ENCODE results near the gene FOXP1.

- TF ChIP-seq CTCF (conservative IDR thresholded peaks at IDR 0.05 in 1 of 2, IDR thresholded peaks at IDR 0.05 in 1 of 2; ENCODE audit: low read depth in 1 of 2, low read length in 2 of 2) (no peak), EZH2 (IDR thresholded peaks at IDR 0.05; ENCODE audit: low read length, missing control alignments) (no peak)
Measured at GRCh38 chr3:71099997-71100719, 483.4 kb downstream of the FOXP1 start.

Data from fibroblast of lung (primary cell).